Caco-2 (cell line): ENCODE data around the gene IL17C. TPM values are rescaled to one million over a fixed set of nuclear protein-coding genes. Genes with fewer than 3 reads are reported as not detected.

Experiments
- BruUV-seq: library from RNA; stranded (reverse); fragments of 400-500 nt; replicated peaks from 2 replicates; lab custom pipeline; 2021; lab: Mats Ljungman, UMichigan
- CTCF ChIA-PET: fragments of 300-600 bp; sonication (Branson Sonifier 250); formaldehyde crosslinking; loops from one replicate; lab custom pipeline; 2022; ENCODE audit warnings: antibody characterized with exemption; lab: Charles Lee
- POLR2A ChIA-PET: fragments of 300-600 bp; sonication (Branson Sonifier 250); formaldehyde crosslinking; loops from one replicate; lab custom pipeline; 2022; ENCODE audit warnings: antibody characterized with exemption; lab: Charles Lee
- DNase-seq, 2 experiments: peaks; one replicate each; pipeline versions ENCODE4 v3.0.0 to v3.0.0-alpha.2; 2020 to 2022
- H3K27me3 ChIP-seq: replicated peaks from 2 replicates; pipeline ENCODE4 v1.6.0; 2011; ENCODE audit warnings: low read length; ENCODE audit not compliant: control insufficient read depth, insufficient read depth
- H3K36me3 ChIP-seq: 2 replicates; pipeline ENCODE4 v1.5.1; 2011; ENCODE audit warnings: low read length; ENCODE audit not compliant: control insufficient read depth, insufficient read depth
- H3K4me1 ChIP-seq: fragments of 250-450 bp; sonication (Bioruptor Pico); 2 replicates; pipeline ENCODE4 v1.5.1; 2020; ENCODE audit warnings: mild to moderate bottlenecking
- H3K4me3 ChIP-seq: 2 replicates; pipeline ENCODE4 v1.5.1; 2011; ENCODE audit warnings: low read depth, mild to moderate bottlenecking, control low read depth, low read length
- H3K9me3 ChIP-seq: fragments of 250-450 bp; sonication (Bioruptor Pico); 2 replicates; pipeline ENCODE4 v1.5.1; 2020; ENCODE audit warnings: mild to moderate bottlenecking, moderate library complexity
- H3K27ac Mint-ChIP-seq: one replicate; pipeline ENCODE4 v1.8.0; 2022; ENCODE audit warnings: mixed read lengths; ENCODE audit not compliant: unreplicated experiment
- H3K27me3 Mint-ChIP-seq: one replicate; pipeline ENCODE4 v1.8.0; 2022; ENCODE audit warnings: mixed read lengths; ENCODE audit not compliant: insufficient read depth, unreplicated experiment
- H3K36me3 Mint-ChIP-seq: one replicate; pipeline ENCODE4 v1.8.0; 2022; ENCODE audit warnings: mild to moderate bottlenecking, mixed read lengths; ENCODE audit not compliant: insufficient read depth, unreplicated experiment
- H3K4me1 Mint-ChIP-seq: one replicate; pipeline ENCODE4 v1.8.0; 2022; ENCODE audit warnings: low read depth, mixed read lengths; ENCODE audit not compliant: unreplicated experiment
- H3K4me3 Mint-ChIP-seq: one replicate; pipeline ENCODE4 v1.8.0; 2022; ENCODE audit warnings: mild to moderate bottlenecking, moderate library complexity, mixed read lengths; ENCODE audit not compliant: unreplicated experiment
- H3K9me3 Mint-ChIP-seq: one replicate; pipeline ENCODE4 v1.8.0; 2022; ENCODE audit warnings: mixed read lengths; ENCODE audit not compliant: unreplicated experiment
- intact Hi-C: fragments of 100-400 bp; cut with micrococcal nuclease; formaldehyde crosslinking; loops from one replicate; pipeline ENCODE4 v1.10.0; 2022; ENCODE audit not compliant: unreplicated experiment
- total RNA-seq: library from RNA; stranded (reverse); gene quantifications from 2 replicates; pipeline ENCODE4 v1.2.3, GENCODE V29; 2022
- TF ChIP-seq, protein P1 (sequence below), 2 experiments: fragments of 200-600 bp in 1 of 2; IDR thresholded peaks; 1 replicate in 1 of 2; 2 replicates in 1 of 2; pipeline versions ENCODE4 v1.5.1 to v1.8.0; 2011 to 2022; ENCODE audit warnings: antibody characterized with exemption in 1 of 2, control low read depth in 1 of 2, inconsistent platforms in 1 of 2, low read depth in 1 of 2, low read length in 1 of 2, mild to moderate bottlenecking in 1 of 2, moderate library complexity in 1 of 2; ENCODE audit not compliant: insufficient read depth in 1 of 2, severe bottlenecking in 1 of 2, unreplicated experiment in 1 of 2

The IL17C gene
- total RNA-seq, 1 experiment from 2014 or later, result not detected

DNA sequence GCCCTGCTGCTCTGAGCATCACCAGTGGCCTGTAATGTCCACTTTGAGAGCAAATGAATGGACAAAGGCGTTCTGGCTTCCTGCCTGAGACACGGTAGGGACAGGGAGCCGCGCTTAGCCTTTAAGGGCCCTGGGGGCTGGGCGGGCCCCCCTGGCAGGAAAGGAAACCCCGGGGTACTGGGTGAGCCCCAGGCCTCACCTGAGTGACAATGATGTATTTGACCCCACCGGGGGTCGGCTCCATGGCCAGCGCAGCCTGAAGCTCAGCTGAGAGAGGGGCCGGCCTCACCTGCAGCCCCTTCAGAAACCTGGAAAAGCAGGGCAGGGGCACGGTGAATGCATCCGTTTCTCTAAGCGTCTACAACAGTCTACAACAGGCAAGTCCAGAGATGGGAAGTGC, 14.7 kb downstream of the IL17C start:
- POLR2A ChIA-PET, result no interaction called here
- peaks cover 5% of the 10 kb centered on the region for H3K36me3 ChIP-seq
- no TSS peak for BruUV-seq

GRCh38 chr16:88653596-88654362, 15.4 kb downstream of the IL17C start:
- no peaks in the 10 kb centered on the region for H3K9me3 ChIP-seq
- no peak overlapping the region for H3K4me3 Mint-ChIP-seq
- intact Hi-C loops, result no loop called here
- no TSS peak for BruUV-seq
- no peaks in the 10 kb centered on the region for H3K27me3 Mint-ChIP-seq
- ChIA-PET CTCF (no interaction called here), POLR2A (no interaction called here)
- H3K27me3 ChIP-seq, result no peaks in the 10 kb centered on the region
- peaks cover 5% of the 10 kb centered on the region for H3K36me3 ChIP-seq
- peaks cover 64% of the 10 kb centered on the region for H3K36me3 Mint-ChIP-seq
- TF ChIP-seq, protein P1, sequence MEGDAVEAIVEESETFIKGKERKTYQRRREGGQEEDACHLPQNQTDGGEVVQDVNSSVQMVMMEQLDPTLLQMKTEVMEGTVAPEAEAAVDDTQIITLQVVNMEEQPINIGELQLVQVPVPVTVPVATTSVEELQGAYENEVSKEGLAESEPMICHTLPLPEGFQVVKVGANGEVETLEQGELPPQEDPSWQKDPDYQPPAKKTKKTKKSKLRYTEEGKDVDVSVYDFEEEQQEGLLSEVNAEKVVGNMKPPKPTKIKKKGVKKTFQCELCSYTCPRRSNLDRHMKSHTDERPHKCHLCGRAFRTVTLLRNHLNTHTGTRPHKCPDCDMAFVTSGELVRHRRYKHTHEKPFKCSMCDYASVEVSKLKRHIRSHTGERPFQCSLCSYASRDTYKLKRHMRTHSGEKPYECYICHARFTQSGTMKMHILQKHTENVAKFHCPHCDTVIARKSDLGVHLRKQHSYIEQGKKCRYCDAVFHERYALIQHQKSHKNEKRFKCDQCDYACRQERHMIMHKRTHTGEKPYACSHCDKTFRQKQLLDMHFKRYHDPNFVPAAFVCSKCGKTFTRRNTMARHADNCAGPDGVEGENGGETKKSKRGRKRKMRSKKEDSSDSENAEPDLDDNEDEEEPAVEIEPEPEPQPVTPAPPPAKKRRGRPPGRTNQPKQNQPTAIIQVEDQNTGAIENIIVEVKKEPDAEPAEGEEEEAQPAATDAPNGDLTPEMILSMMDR (IDR thresholded peaks at IDR 0.05; ENCODE audit: insufficient read depth in 1 of 2, low read depth in 1 of 2, low read length in 1 of 2, severe bottlenecking in 1 of 2, unreplicated experiment in 1 of 2), result no peak
- DNase-seq, result no peak
- H3K4me3 ChIP-seq, result no peak overlapping the region
- H3K27ac Mint-ChIP-seq, result no peak overlapping the region
- H3K4me1 ChIP-seq, result peaks cover 17% of the 10 kb centered on the region
- H3K9me3 Mint-ChIP-seq, result no peaks in the 10 kb centered on the region
- peaks cover 6% of the 10 kb centered on the region for H3K4me1 Mint-ChIP-seq

More for the DNA sequence above, 14.7 kb downstream of the IL17C start:
- no peak for DNase-seq
- TF ChIP-seq, protein P1 (IDR thresholded peaks at IDR 0.05; ENCODE audit: insufficient read depth in 1 of 2, low read depth in 1 of 2, low read length in 1 of 2, severe bottlenecking in 1 of 2, unreplicated experiment in 1 of 2), result no peak
- Histone ChIP-seq H3K27me3 (no peaks in the 10 kb centered on the region), H3K4me3 (no peak overlapping the region), H3K9me3 (no peaks in the 10 kb centered on the region), H3K4me1 (peaks cover 17% of the 10 kb centered on the region)
- H3K9me3 Mint-ChIP-seq, result no peaks in the 10 kb centered on the region
- peaks cover 6% of the 10 kb centered on the region for H3K4me1 Mint-ChIP-seq
- CTCF ChIA-PET, result no interaction called here
- no peak overlapping the region for H3K4me3 Mint-ChIP-seq
- intact Hi-C loops, result no loop called here
- H3K36me3 Mint-ChIP-seq, result peaks cover 64% of the 10 kb centered on the region
- H3K27me3 Mint-ChIP-seq, result no peaks in the 10 kb centered on the region
- no peak overlapping the region for H3K27ac Mint-ChIP-seq

- H3K4me3 ChIP-seq, result no peak overlapping the region
- ChIA-PET CTCF (no interaction called here), POLR2A (no interaction called here)
- Mint-ChIP-seq H3K27ac (no peak overlapping the region), H3K9me3 (no peaks in the 10 kb centered on the region), H3K27me3 (no peaks in the 10 kb centered on the region), H3K36me3 (peaks cover 57% of the 10 kb centered on the region), H3K4me1 (no peaks in the 10 kb centered on the region), H3K4me3 (no peak overlapping the region)
- intact Hi-C loops, result no loop called here
- H3K9me3 ChIP-seq, result no peaks in the 10 kb centered on the region
- H3K36me3 ChIP-seq, result peaks cover 5% of the 10 kb centered on the region
- DNase-seq, result no peak
- TF ChIP-seq, protein P1 (IDR thresholded peaks at IDR 0.05; ENCODE audit: insufficient read depth in 1 of 2, low read depth in 1 of 2, low read length in 1 of 2, severe bottlenecking in 1 of 2, unreplicated experiment in 1 of 2), result no peak
- no peaks in the 10 kb centered on the region for H3K27me3 ChIP-seq
- BruUV-seq, result no TSS peak
- H3K4me1 ChIP-seq, result peaks cover 12% of the 10 kb centered on the region
Measured at GRCh38 chr16:88654363-88655052, 16.1 kb downstream of the IL17C start.
